GM19193 (cell line): ENCODE results near the gene MAPK12.

Experiments used
- POLR2A ChIP-seq: IDR thresholded peaks from 4 replicates; pipeline ENCODE4 v1.6.1; 2011; ENCODE audit not compliant: insufficient read depth, insufficient read length; ENCODE audit errors: extremely low read depth

Gene MAPK12

DNA sequence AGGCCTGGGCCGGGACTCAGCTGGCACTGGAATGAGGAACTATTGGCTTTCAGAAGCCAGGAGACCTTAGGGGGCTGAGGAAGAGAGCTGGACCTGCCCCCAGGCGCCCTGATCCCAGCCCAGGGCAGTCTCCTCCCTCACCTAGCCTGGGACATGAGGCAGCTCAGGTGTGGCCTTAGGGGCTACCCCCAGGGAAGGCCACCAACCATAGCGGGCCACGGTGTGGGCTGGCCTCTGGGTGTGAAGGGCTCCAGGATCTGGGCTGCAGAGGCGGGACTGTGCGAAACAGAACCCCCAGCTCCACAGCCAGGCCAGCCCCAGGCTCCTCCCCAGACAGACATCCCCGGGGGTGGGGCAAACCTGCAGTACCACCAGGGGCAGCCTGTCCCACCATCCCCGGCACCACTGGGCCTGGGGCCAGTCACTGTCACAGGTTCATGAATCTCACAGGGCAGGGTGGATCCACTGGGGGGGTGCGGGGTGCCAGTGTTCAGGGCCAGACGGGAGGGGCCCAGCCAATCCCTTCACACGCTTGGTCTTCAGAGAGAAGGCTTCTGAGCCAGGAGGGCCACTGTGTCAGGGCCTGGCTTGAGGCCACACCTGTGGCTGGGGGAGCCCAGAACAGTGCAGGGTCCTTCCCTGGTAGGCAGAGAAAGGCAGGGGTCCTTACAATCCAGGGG is 42.5 kb upstream of the MAPK12 start:
- no peak for TF ChIP-seq POLR2A

DNA sequence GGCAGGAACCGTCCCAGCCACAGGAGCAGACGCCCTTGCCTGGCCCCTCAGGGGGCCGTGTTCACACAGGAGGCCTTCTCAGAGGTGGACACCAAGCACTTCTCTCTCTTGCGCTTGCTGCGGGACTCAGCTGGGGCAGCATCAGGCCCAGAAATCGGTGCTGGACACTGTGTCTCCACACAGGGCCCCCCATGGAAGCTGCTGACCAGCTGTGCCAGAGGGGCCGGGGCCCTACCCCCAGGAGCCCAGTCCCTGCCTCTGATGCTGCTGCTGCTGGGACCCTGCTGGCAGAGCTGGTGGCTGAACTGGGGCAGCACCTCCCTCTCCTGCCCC is 42.0 kb upstream of the MAPK12 start:
- peak; percentile 7 for TF ChIP-seq POLR2A

DNA sequence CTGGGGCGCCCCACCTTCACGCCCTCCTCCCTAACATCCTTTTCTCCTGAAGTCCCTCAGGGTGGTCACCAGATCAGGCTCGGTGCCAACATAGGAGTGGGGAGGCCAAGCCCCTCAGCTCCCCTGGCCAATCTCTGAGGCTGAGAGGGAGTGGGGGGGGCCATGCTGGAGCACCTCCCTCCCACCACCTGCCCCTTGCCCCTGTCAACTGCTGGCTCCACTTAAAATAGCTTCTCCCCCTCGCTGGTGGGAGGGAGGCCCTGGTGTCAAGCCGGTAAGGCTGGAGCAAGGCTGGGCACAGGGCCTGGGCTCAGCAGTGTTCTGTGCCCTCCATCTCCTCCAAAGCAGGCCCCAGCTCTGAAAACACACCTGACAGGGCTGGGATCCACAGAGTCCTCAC is 41.1 kb upstream of the MAPK12 start:
- no peak for TF ChIP-seq POLR2A

DNA sequence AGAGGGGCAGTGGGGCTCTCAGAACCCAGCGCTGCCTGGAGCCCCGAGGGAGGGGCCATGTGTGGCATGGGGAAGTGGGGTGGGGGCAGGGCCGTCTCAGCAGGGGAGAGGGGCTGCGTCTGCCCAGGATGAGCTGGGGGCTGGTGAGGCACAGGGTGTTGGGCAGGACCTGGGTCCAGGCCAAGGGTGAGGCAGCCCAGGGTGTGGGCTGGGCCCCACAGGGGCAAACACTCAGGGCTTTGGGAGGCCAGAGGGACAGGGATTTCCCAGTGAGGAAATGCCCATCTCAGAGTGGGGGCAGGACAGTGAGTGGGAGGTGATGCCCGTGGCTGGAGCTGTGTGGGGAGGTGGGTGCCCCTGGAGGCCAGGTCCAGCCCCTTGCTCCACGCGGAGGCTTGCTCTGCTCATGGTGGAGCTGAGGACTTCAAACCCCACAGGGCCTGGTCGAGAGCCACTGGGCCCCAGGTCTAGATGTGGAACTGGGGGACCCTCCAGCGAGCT is 40.6 kb upstream of the MAPK12 start:
- TF ChIP-seq POLR2A, result no peak

- no peak for TF ChIP-seq POLR2A
Observed at GRCh38 chr22:50301581-50301991, 40.1 kb upstream of the MAPK12 start.

- no peak for TF ChIP-seq POLR2A
Observed at GRCh38 chr22:50300620-50301257, 39.3 kb upstream of the MAPK12 start.

GRCh38 chr22:50299785-50300619 is 38.5 kb upstream of the MAPK12 start:
- TF ChIP-seq POLR2A, result no peak

DNA sequence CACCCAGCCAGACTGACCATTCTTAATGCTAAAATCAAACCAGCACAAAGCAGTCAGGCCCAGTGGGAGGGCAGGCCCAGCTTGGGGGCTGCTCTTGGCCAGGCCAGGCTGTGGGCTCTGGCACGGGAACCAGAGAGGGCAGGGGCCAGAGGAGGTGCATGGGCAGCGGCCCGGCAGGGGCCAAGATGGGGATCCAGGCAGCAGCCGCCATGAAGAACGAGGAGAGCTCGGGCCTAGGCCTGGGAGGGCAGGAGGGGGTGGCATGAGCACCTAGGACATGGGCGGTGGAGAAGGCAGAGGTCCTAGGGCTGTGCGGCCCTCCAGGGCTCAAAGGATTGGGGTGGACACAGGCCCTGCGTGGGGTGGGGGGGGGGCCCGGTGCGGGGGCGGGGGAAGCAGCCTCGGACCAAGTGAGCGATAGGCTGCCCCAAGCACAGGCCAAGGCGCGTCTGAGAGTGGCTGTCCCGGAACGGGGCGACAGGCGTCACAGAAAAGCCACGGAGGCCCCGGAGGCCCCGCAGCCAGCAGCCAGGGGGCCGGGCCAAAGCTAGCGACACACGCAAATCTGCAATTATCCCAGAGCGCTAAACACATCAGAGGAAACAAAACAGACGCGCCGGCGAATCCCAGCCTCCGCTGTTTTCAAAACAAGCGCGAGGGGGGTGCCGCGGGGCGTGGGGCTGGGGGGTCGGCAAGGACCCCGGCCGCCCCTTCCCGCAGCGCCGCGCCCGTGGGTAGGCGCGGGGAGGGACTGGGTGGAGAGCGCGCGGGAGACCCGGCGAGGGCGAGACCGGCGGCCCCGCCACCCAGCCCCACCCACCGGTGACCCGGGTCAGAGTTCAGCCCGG is 37.7 kb upstream of the MAPK12 start:
- no peak for TF ChIP-seq POLR2A

DNA sequence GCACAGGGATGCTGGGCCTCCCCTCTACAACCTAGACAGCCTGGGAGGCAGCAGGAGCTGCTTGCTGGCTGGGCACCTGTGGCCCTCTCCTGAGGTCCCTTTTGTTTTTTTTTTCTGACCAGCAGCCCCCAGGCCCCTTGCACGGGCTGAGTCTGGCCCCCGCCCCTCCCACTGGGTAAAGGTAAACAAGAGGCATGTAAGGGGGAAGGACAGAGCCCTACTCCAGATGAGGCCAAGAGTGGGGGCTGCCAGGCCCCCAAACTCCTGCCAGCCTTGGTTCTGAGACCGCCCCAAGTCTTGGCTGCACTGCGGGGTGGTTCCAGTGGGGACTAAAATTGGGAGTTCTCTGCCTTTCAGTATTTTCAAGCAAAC is 36.8 kb upstream of the MAPK12 start:
- TF ChIP-seq POLR2A, result no peak

DNA sequence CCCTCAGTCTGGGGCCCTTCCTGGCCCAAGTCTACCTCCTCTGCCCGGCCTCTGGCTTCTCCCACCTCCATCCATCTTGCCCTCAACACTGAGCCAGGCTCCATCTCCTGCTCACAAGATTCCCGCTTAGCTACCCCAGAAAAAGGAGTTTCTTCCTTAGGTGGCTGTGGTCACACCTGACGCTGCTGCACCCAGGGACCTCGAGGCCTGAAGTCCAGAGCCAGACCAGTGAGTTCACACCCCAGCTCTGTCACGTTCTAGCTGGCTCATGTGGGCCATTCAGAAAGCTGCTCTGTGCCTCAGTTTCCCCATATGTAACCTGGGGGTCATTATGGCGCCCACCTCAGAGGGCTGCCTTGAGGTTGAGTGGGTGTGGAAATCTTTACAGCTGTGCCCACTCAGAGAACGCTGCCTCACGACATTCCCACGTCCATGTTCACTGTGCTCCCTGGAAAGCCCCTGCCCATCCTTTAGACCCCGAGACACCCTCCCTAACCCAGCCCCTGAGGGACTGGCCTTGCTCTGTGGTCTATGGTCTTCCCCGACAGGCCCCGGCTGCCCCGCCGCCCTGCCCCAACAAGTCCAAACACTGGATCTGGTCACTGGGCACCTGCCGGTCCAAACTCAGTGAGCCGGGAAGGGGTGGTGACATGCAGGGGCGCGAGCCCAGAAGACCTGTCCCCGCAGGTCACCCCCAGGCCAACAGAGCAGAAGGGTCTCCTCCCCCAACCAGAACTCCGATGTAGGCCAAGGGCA is 36.2 kb upstream of the MAPK12 start:
- no peak for TF ChIP-seq POLR2A

GRCh38 chr22:50296658-50297490 is 35.4 kb upstream of the MAPK12 start:
- no peak for TF ChIP-seq POLR2A

DNA sequence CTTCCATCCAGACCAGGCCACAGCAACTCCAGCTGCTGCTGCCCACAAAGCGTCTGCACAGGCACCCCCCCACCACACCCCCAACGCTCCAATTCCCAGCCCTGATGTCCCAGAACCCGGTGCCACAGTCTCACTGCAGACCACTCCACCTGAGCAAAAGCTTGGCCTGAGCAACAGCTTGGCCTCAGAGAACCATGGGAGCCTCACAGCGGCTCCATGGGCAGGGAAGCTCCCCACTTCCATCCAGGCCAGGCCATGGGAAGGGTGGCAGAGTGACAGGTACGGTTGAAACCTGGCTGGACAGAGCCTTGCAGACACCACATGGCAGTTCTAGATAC is 32.8 kb upstream of the MAPK12 start:
- TF ChIP-seq POLR2A, result no peak
